Measurements from ENCODE around the gene TADA2A. TPM values are rescaled to one million over a fixed set of nuclear protein-coding genes. Genes with fewer than 3 reads are reported as not detected.
A peak's percentile ranks its signal among the peaks of the same experiment; 100 is the strongest.

The TADA2A gene
- total RNA-seq, 4 donors from 2014 or later, result 19.3 to 33.2 (median 22.1) TPM

GRCh38 chr17:37461668-37462067 is 55.0 kb downstream of the TADA2A start:
- Histone ChIP-seq H3K27ac (peak overlapping the region in 1 of 3 donors; percentile 7), H3K4me3 (replicated peaks in 1 of 3) (no peak overlapping the region), H3K36me3 (no peaks in the 10 kb centered on the region), H3K9me3 (no peaks in the 10 kb centered on the region), H3K4me1 (no peaks in the 10 kb centered on the region), H3K27me3 (no peaks in the 10 kb centered on the region)
- intact Hi-C loops (cut with DNase I), result no loop called here
- no peak for DNase-seq
- TF ChIP-seq POLR2A (IDR thresholded peaks at IDR 0.05) (no peak), CTCF (IDR thresholded peaks at IDR 0.05) (no peak)
- WGBS, 2 donors, result 85 to 94% methylated on average over 3 of the region's 3 CpGs

GRCh38 chr17:37462492-37462891 is 55.8 kb downstream of the TADA2A start:
- TF ChIP-seq POLR2A (IDR thresholded peaks at IDR 0.05) (no peak), CTCF (IDR thresholded peaks at IDR 0.05) (no peak)
- 97 to 98% methylated on average over 5 of the region's 5 CpGs for WGBS, 2 donors
- Histone ChIP-seq H3K36me3 (no peaks in the 10 kb centered on the region), H3K27ac (no peak overlapping the region), H3K9me3 (no peaks in the 10 kb centered on the region), H3K4me1 (no peaks in the 10 kb centered on the region), H3K27me3 (no peaks in the 10 kb centered on the region), H3K4me3 (replicated peaks in 1 of 3) (no peak overlapping the region)
- intact Hi-C loops (cut with DNase I), result no loop called here
- DNase-seq, result no peak

DNA sequence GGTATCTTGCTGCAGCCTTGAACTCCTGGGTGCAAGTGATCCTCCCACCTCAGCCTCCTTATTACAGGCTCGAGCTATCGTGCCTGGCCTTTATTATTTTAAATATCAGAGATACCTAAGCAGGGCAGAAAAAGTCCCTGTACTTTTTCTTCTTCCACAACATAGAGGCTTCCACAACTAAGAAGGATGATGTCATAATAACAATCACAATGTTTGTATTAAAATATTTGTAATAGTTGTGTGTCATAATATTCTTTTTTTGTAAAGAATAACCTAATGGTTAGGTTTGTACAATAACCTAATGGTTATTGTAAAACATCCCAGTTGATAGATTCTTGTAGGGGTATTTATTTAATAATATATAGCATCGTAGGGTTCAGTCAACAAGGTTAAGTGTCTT is 56.4 kb downstream of the TADA2A start:
- no peak overlapping the region for H3K4me3 ChIP-seq (replicated peaks in 1 of 3)
- 95 to 96% methylated on average over 3 of the region's 3 CpGs for WGBS, 2 donors
- intact Hi-C loops (cut with DNase I), result no loop called here
- no peak overlapping the region for H3K27ac ChIP-seq
- no peaks in the 10 kb centered on the region for H3K27me3 ChIP-seq
- no peak for DNase-seq
- H3K36me3 ChIP-seq, result peaks cover 0 to under 1% of the 10 kb centered on the region in 2 donors
- TF ChIP-seq CTCF (IDR thresholded peaks at IDR 0.05) (no peak), POLR2A (IDR thresholded peaks at IDR 0.05) (no peak)
- H3K4me1 ChIP-seq, result no peaks in the 10 kb centered on the region
- no peaks in the 10 kb centered on the region for H3K9me3 ChIP-seq

GRCh38 chr17:37465069-37465616 is 58.5 kb downstream of the TADA2A start:
- H3K9me3 ChIP-seq, result no peaks in the 10 kb centered on the region
- DNase-seq, result no peak
- no peak overlapping the region for H3K4me3 ChIP-seq (replicated peaks in 1 of 3)
- peaks cover 1 to 6% of the 10 kb centered on the region in 2 donors for H3K36me3 ChIP-seq
- TF ChIP-seq CTCF (IDR thresholded peaks at IDR 0.05) (no peak), POLR2A (IDR thresholded peaks at IDR 0.05) (no peak)
- WGBS, 2 donors, result 91 to 92% methylated on average over 7 of the region's 7 CpGs
- intact Hi-C loops (cut with DNase I), result no loop called here
- no peak overlapping the region for H3K27ac ChIP-seq
- H3K27me3 ChIP-seq, result no peaks in the 10 kb centered on the region
- no peaks in the 10 kb centered on the region for H3K4me1 ChIP-seq

GRCh38 chr17:37466471-37466870 is 59.8 kb downstream of the TADA2A start:
- Histone ChIP-seq H3K27ac (no peak overlapping the region), H3K4me1 (no peaks in the 10 kb centered on the region), H3K36me3 (peaks cover 7 to 13% of the 10 kb centered on the region in 2 donors), H3K4me3 (replicated peaks in 1 of 3) (no peak overlapping the region), H3K9me3 (no peaks in the 10 kb centered on the region), H3K27me3 (no peaks in the 10 kb centered on the region)
- TF ChIP-seq CTCF (IDR thresholded peaks at IDR 0.05) (no peak), POLR2A (IDR thresholded peaks at IDR 0.05) (no peak)
- 95 to 96% methylated on average over 1 of the region's 1 CpG for WGBS, 2 donors
- no peak for DNase-seq
- intact Hi-C loops (cut with DNase I), result no loop called here

Measured in thyroid gland (tissue), 4 donors.